HG03175 (cell line): Measurements from ENCODE around the gene TMTC1.

ENCODE experiments used
- ATAC-seq: cut with Tn5 transposase; IDR thresholded peaks from one replicate; pipeline ENCODE4 v1.9.1; 2021; ENCODE audit warnings: mild to moderate bottlenecking, moderate library complexity; ENCODE audit not compliant: unreplicated experiment

TMTC1 gene

DNA sequence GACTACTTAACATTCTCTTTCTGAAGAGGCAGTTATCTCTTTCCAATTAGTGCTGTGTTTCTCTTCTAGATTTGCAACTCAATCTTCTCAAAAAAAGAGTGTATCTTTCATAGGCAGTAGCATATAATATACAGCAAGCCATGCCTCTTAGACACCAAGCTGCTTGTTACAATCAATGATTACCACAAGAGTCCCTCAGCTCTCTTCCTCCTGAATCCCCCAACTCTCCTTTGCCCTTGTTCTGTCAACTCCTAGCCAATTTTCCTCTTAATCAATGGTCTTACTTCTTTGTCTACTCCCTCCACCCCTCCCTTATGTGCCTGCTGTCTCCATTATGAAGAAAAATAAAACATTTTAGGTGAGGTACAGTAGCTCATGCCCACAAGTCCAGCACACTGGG is 2.6 kb downstream of the TMTC1 start:
- ATAC-seq, result no peak

DNA sequence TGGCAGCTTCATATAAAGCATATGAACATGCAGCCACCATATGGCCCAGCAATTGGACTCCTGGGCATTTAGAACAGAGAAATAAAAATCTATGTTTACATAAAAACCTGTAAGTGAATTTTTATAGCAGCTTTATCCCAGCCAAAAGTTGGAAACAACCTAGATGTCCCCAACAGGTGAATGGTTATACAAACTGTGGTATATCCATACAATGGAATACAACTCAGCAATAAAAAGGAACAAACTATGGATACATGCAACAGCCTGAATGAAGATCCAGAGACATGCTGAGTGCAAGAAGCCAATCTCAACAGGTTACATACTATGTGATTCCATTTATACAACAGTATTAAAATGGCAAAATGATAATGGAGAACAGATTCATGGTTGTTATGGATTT is 3.7 kb downstream of the TMTC1 start:
- no peak for ATAC-seq

GRCh38 chr12:29778531-29778930 is 5.2 kb downstream of the TMTC1 start:
- ATAC-seq, result no peak

GRCh38 chr12:29773076-29773475 is 10.7 kb downstream of the TMTC1 start:
- ATAC-seq, result no peak

DNA sequence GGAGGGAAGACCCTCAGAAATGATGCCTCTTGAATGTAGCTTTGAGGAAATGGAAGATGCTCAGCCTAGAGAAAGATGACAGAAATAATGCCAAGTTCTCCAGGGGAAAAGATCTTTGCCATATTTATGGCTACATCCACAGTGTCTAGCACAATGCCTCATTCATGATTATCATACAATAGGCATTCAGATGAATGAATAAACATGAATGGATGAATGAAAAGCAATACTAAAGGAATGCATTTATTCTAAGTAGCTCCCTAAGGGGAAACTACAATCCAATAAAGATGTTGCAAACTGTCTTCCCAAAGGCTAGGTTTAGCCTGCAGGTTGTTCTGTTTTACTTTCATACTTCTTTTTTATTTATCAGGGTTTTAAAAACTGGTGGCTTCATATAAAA is 12.0 kb downstream of the TMTC1 start:
- ATAC-seq, result no peak

GRCh38 chr12:29771165-29771564 is 12.6 kb downstream of the TMTC1 start:
- ATAC-seq, result no peak

DNA sequence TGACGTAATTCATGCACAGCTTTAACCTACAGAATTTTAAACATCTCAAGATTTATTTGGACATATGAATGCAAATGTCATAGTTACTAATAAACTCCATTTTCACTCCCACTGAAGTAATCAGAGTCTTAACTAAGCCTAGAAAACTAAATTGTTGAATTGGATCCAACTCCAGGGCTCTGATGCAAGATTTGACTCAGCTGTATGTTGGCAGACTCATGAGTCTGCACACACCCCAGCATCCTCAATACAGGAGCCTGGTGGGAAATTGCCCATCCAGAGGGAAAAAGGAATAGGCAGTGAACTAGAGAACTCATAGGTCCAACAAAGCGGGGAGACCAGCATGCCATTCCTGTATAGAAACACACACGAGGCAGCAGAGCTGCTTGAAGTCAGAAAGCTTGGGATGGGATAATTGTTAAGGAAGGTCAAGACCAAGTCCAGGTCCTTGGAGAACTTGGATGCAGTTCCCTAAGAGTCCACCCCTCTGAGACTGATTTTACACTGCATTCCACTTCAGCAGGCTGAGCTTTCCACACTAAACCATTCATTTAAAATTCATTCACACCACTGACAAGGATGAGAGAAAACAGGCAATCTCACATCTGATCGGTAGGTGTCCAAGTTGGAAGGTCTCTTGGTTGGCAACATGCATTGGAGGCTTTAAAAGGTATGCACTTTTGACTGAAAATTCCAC is 14.4 kb downstream of the TMTC1 start:
- ATAC-seq, result no peak

DNA sequence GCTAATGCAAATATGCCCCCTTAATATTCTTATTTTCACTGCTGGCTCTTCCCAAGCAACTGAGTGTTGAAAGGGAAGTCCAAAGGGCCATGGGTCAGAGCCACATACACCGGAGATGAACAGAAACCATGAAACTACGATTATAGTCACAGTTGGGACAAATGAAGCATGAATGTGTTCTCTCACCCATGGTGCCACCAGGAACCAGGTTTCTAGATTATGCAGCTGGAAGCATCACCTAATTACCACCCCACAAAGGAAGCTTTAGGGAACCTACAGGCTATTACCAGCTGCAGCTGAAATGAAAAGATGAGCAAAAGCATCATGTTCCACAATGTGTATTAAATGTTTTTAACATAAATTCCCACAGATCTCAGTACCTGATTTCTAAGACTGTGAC is 15.4 kb downstream of the TMTC1 start:
- ATAC-seq, result no peak

DNA sequence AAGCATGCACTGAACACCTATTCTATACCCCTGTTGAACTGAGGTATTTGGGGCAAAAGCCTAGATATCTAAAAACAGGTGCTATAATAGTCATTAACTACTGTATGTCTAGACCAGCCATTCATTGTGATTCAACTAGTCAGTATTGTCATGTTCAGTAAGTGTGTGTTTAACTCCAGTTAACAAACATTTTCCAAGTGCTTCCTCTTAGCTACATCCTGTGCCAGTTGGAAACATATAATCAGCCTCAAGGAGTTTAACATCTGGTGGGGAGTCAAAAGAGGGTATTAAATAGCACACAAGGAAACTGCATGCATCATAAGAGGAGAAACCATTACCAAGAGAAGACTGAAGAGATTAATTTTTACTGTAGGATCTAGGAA is 20.4 kb downstream of the TMTC1 start:
- ATAC-seq, result no peak

- no peak for ATAC-seq
These were observed 21.0 kb downstream of the TMTC1 start for GRCh38 chr12:29762637-29763300.

DNA sequence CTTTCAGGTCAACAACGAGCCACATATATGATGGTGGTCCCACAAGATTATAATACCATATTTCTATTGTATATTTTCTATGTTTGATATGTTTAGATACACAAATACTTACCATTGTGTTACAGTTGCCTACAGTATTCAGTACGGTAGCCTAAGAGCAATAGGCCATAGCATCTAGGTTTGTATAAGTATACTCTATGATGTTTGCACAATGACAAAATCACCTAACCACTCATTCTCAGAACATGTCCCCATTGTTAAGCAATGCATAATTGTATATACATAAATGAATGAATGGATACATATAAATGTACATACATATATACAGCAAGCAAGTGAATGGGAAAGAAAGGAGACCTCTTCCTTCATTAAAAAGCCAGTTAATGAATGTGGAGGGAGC is 23.8 kb downstream of the TMTC1 start:
- ATAC-seq, result no peak

DNA sequence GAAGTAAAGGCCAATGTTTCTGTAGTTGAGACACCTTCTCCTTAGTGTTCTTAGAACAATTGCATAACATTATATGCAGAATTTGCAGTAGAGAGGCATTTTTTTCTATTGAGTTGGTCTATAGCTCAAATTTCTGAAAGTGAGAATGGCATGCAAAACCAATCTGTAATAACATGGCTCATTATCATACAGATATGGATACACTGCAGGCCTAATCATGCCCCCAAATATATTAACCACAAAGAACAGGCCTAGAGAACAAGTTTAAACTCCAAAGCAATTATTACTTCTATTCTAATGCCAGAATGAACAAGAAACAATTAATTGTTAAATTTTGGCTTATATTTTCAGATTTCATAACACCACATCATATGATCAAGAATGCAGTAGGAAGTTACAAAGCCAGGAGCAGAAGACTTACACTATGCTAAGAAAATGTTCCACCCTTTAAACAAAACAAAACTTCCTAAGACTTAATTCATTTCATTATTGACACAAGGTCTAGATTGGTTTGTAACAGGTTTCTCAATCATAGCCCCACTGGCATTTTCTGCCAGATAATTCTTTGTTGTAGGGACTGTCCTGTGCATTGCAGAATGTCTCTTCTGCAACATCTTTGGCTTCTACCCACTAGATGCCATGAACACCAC is 26.9 kb downstream of the TMTC1 start:
- no peak for ATAC-seq

DNA sequence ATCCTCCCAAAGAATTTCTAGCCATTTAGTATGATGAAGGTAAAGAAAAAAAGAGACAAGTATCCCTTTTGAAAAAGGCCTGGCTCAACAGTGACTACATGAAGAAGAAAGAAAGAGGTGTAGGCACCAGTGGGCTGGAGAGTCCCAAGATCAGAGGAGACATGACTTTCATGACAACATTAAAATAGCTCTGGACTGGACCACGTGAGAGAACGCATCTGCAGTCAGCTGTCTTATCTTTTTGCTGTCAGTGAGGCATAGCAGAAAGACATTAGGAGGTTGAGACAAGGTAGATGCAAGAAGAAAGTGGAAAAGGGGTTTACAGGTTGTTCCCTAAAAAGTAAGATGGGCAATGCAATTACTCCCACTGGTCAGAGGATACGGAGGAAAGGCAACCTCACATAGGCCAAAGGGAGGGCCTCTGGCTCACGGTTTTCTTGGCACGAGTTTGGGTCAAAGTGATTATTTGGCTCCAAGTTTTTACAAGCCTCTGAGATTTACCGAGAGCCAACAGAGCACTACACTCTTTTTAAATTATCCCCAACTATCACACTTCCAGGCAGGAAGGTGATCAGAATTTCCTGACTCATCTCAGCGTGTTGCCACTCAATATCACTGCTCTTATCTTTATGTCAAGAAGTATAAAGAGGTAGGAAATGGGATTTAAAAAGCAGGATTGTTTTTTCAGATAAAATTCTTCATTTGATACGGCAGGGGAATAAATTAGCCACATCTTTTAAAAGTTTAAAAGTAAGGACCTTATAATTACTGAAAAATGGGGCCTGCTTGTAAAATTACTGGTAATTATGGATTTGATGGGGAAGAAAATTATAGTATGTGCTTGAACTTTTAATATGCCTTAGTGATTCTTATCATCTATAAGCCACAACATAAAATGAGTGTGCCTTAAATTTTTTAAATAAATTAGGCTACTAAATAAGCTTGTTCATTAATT is 29.2 kb downstream of the TMTC1 start:
- ATAC-seq, result no peak

GRCh38 chr12:29752121-29752520 is 31.6 kb downstream of the TMTC1 start:
- ATAC-seq, result no peak

GRCh38 chr12:29751676-29752075 is 32.1 kb downstream of the TMTC1 start:
- ATAC-seq, result no peak

- ATAC-seq, result no peak
These were observed 32.9 kb downstream of the TMTC1 start for GRCh38 chr12:29750928-29751220.

- ATAC-seq, result peak; percentile 70
These were observed 33.4 kb downstream of the TMTC1 start for GRCh38 chr12:29750131-29750927.

DNA sequence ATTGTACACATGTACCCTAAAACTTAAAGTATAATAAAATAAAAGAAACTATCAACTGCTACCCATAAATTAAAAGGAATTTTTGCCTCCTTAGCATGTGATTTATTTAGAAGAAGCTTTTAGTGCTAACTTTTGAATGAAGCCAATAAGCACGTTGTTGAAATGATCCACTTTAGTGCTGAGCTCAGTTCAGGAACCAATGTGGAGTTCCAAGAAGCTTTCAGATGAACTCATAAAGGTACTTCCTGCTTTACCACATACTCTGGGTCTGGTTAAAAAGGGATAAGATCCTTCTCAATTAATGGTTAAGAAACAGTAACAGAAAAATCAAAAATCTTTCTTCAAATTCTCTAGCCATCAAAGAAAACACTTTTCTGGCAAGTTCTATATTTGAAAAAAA is 39.4 kb downstream of the TMTC1 start:
- ATAC-seq, result no peak

- no peak for ATAC-seq
These were observed 39.9 kb downstream of the TMTC1 start for GRCh38 chr12:29743801-29744200.

- no peak for ATAC-seq
These were observed 40.7 kb downstream of the TMTC1 start for GRCh38 chr12:29743077-29743476.

DNA sequence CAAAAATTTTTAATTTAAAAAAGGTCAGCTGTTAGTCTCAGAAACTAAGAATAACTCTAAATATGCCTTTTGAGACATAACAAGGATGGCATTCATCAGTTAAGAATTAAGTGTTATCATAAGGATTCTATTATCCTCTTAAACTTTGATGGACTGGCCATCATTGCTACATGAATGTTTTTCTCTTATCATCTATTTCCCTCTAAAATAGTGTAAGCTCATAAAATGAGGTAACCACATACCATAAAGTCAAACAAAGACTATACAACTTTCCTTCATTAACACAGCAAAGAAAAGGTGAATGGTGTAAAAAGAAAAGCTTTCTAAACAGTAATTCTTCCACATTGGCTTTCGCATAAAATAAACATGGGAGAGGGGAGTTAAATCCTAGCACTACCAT is 41.1 kb downstream of the TMTC1 start:
- ATAC-seq, result no peak
